PFSK-1 (cell line): ENCODE measurements around the gene CSRP2.

Experiments
- FOXP2 ChIP-seq: optimal IDR thresholded peaks from 2 replicates; pipeline ENCODE3; 2011; ENCODE audit warnings: borderline replicate concordance, control low read depth, inconsistent platforms; ENCODE audit not compliant: insufficient read depth; ENCODE audit errors: extremely low read length, extremely low read depth
- POLR2AphosphoS5 ChIP-seq: IDR thresholded peaks from 2 replicates; pipeline ENCODE4 v1.6.1; 2012; ENCODE audit warnings: low read depth, mild to moderate bottlenecking, control low read depth, low read length, moderate library complexity
- REST ChIP-seq, 2 experiments: IDR thresholded peaks; 2 replicates each; pipeline versions ENCODE4 v1.6.1 to v1.8.0; 2011 to 2012; ENCODE audit warnings: low read depth in 2 of 2, low read length in 2 of 2, control low read depth in 1 of 2, inconsistent platforms in 1 of 2, mild to moderate bottlenecking in 1 of 2, moderate library complexity in 1 of 2; ENCODE audit not compliant: insufficient read depth in 1 of 2
- SIN3A ChIP-seq: IDR thresholded peaks from 2 replicates; pipeline ENCODE4 v1.6.1; 2012; ENCODE audit warnings: mild to moderate bottlenecking, low read length, moderate library complexity, borderline replicate concordance; ENCODE audit not compliant: insufficient read depth
- TAF1 ChIP-seq: IDR thresholded peaks from 2 replicates; pipeline ENCODE4 v1.6.1; 2012; ENCODE audit warnings: low read length, control low read depth, borderline replicate concordance; ENCODE audit not compliant: insufficient read depth

CSRP2 gene

GRCh38 chr12:76890151-76891143 lies 11.6 kb upstream of the CSRP2 start:
- TF ChIP-seq TAF1 (no peak), REST (IDR thresholded peaks at IDR 0.05; ENCODE audit: insufficient read depth in 1 of 2, low read depth in 2 of 2, low read length in 2 of 2) (no peak), FOXP2 (no peak), SIN3A (no peak), POLR2AphosphoS5 (no peak)

GRCh38 chr12:76888775-76889174 lies 10.0 kb upstream of the CSRP2 start:
- no peak for TF ChIP-seq FOXP2
- no peak for TF ChIP-seq REST (IDR thresholded peaks at IDR 0.05; ENCODE audit: insufficient read depth in 1 of 2, low read depth in 2 of 2, low read length in 2 of 2)
- TF ChIP-seq TAF1: no peak
- TF ChIP-seq POLR2AphosphoS5: no peak
- no peak for TF ChIP-seq SIN3A

- TF ChIP-seq FOXP2 (no peak), REST (IDR thresholded peaks at IDR 0.05; ENCODE audit: insufficient read depth in 1 of 2, low read depth in 2 of 2, low read length in 2 of 2) (no peak), POLR2AphosphoS5 (no peak), SIN3A (no peak), TAF1 (no peak)
These were observed 5.0 kb upstream of the CSRP2 start for GRCh38 chr12:76883811-76884210.

- no peak for TF ChIP-seq POLR2AphosphoS5
These were observed 4.3 kb upstream of the CSRP2 start for GRCh38 chr12:76883151-76883550.

GRCh38 chr12:76882367-76882766 lies 3.5 kb upstream of the CSRP2 start:
- no peak for TF ChIP-seq FOXP2
- TF ChIP-seq SIN3A: no peak
- TF ChIP-seq REST (IDR thresholded peaks at IDR 0.05; ENCODE audit: insufficient read depth in 1 of 2, low read depth in 2 of 2, low read length in 2 of 2): no peak
- no peak for TF ChIP-seq POLR2AphosphoS5
- no peak for TF ChIP-seq TAF1
